Activated CD8-positive, alpha-beta T cell treated with anti-CD3 and anti-CD28 coated beads for 36 hours (primary cell): ENCODE measurements around the gene AMT. TPM values are rescaled to one million over a fixed set of nuclear protein-coding genes. Genes with fewer than 3 reads are reported as not detected.

ENCODE experiments used
- ATAC-seq: fragments of 200-7000 bp; cut with Tn5 transposase; one replicate; pipeline ENCODE4 v1.10.0; 2021; ENCODE audit warnings: mild to moderate bottlenecking, moderate library complexity
- CTCF ChIA-PET: fragments of 350-600 bp; sonication (Branson Sonifier 250); formaldehyde crosslinking; loops from one replicate; lab custom pipeline; 2021; ENCODE audit warnings: antibody characterized with exemption; lab: Charles Lee
- POLR2A ChIA-PET: fragments of 350-600 bp; sonication (Branson Sonifier 250); formaldehyde crosslinking; loops from one replicate; lab custom pipeline; 2021; ENCODE audit warnings: antibody characterized with exemption; lab: Charles Lee
- DNase-seq: peaks from one replicate; pipeline ENCODE4 v3.0.0-alpha.2; 2020
- H3K27ac Mint-ChIP-seq: one replicate; pipeline ENCODE4 v1.8.0; 2021; ENCODE audit warnings: mild to moderate bottlenecking, mixed read lengths
- H3K27me3 Mint-ChIP-seq: one replicate; pipeline ENCODE4 v1.8.0; 2021; ENCODE audit warnings: mixed read lengths
- H3K36me3 Mint-ChIP-seq: one replicate; pipeline ENCODE4 v1.8.0; 2021; ENCODE audit warnings: low read depth, mixed read lengths
- H3K4me1 Mint-ChIP-seq: one replicate; pipeline ENCODE4 v1.8.0; 2021; ENCODE audit warnings: low read depth, mixed read lengths
- H3K4me3 Mint-ChIP-seq: one replicate; pipeline ENCODE4 v1.8.0; 2021; ENCODE audit warnings: mild to moderate bottlenecking, moderate library complexity, mixed read lengths
- H3K9me3 Mint-ChIP-seq: one replicate; pipeline ENCODE4 v1.8.0; 2021; ENCODE audit warnings: mixed read lengths
- intact Hi-C: fragments of 100-400 bp; cut with micrococcal nuclease; formaldehyde crosslinking; loops from one replicate; pipeline ENCODE4 v1.10.0; 2022
- total RNA-seq, 2 experiments: library from RNA; stranded (reverse); gene quantifications; one replicate each; pipeline ENCODE4 v1.2.3, GENCODE V29; 2021
- TF ChIP-seq, protein P1 (sequence below): fragments of 200-600 bp; IDR thresholded peaks from one replicate; pipeline ENCODE4 v1.8.0; 2022; ENCODE audit warnings: antibody characterized with exemption, mild to moderate bottlenecking

The AMT gene
- total RNA-seq, 2 experiments from 2014 or later: 2.5 to 4.4 TPM

DNA sequence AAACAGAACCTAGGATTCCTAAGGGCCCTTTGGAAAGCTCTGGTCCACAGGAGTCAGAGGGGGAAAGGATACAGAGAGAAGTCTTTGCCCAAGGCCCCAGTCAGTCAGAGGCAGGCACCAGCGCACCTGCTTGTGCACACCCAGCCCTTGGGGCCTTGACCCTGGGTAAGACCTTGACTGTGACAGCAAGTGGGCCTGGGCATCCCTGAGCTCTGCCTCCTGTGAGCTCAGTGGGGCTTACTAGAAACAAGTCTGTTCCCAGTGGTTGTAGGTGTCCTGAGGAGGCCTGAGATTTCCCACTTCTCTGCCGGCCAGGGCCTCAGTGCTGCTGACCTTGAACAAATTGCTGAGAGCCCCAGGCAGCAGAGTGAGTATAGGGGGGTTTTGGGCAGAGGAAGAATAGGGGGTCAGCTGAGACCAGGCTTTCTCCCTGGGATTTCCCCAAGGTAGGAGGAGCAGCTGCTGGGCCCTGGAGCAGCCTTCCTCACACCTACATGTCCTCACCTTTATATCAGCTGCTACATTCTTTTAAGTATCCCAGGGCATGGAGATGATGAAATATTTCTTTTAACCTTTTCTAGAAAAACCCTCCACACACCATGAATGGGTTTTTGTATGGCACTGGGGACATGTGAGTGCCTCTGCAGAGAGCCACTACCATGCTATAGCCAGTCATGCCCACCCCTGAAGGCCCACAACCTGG, 38.1 kb upstream of the AMT start:
- DNase-seq: no peak
- no peak overlapping the region for H3K4me3 Mint-ChIP-seq
- ChIA-PET CTCF (interaction anchor here (0.8 to 2.2 kb wide), 3 partner anchors 11 to 163 kb away, joined by 3 to 10 read pairs (median 3); no protein-coding TSS in a partner anchor), POLR2A (interaction anchor here (0.6 to 1.1 kb wide), 2 partner anchors 44 to 274 kb away, joined by 3 read pairs; no protein-coding TSS in a partner anchor)
- TF ChIP-seq, protein P1, sequence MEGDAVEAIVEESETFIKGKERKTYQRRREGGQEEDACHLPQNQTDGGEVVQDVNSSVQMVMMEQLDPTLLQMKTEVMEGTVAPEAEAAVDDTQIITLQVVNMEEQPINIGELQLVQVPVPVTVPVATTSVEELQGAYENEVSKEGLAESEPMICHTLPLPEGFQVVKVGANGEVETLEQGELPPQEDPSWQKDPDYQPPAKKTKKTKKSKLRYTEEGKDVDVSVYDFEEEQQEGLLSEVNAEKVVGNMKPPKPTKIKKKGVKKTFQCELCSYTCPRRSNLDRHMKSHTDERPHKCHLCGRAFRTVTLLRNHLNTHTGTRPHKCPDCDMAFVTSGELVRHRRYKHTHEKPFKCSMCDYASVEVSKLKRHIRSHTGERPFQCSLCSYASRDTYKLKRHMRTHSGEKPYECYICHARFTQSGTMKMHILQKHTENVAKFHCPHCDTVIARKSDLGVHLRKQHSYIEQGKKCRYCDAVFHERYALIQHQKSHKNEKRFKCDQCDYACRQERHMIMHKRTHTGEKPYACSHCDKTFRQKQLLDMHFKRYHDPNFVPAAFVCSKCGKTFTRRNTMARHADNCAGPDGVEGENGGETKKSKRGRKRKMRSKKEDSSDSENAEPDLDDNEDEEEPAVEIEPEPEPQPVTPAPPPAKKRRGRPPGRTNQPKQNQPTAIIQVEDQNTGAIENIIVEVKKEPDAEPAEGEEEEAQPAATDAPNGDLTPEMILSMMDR: no peak
- intact Hi-C loops: no loop called here
- H3K9me3 Mint-ChIP-seq: no peaks in the 10 kb centered on the region
- no peaks in the 10 kb centered on the region for H3K4me1 Mint-ChIP-seq
- no peak for ATAC-seq
- H3K27ac Mint-ChIP-seq: no peak overlapping the region
- no peaks in the 10 kb centered on the region for H3K27me3 Mint-ChIP-seq
- no peaks in the 10 kb centered on the region for H3K36me3 Mint-ChIP-seq

DNA sequence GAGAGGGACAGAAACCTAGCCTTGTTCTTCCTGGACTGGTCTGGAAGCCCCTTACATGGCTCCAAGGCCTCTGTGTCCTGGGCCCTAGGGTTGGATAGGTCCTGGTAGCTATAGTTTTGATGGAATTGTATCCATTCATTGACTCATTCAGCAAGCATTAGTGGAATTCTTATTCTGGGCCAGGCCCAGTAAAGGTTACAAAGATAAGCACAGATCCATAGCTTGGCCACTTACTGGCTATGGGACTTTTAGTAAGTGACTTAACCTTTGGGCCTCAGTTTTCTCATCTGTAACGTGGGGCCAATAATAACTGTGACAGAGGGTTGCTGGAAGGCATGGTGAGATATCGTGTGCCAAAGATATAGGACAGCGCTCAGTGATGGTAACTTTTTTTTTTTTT, 34.2 kb upstream of the AMT start:
- Mint-ChIP-seq H3K36me3 (no peaks in the 10 kb centered on the region), H3K4me1 (no peaks in the 10 kb centered on the region), H3K9me3 (no peaks in the 10 kb centered on the region), H3K27ac (no peak overlapping the region), H3K27me3 (no peaks in the 10 kb centered on the region), H3K4me3 (no peak overlapping the region)
- no peak for DNase-seq
- ChIA-PET POLR2A (no interaction called here), CTCF (interaction anchor here (1.2 kb wide), 1 partner anchor 41 kb away, joined by 4 read pairs; no protein-coding TSS in a partner anchor)
- no peak for ATAC-seq
- TF ChIP-seq, protein P1: no peak
- intact Hi-C loops: no loop called here

DNA sequence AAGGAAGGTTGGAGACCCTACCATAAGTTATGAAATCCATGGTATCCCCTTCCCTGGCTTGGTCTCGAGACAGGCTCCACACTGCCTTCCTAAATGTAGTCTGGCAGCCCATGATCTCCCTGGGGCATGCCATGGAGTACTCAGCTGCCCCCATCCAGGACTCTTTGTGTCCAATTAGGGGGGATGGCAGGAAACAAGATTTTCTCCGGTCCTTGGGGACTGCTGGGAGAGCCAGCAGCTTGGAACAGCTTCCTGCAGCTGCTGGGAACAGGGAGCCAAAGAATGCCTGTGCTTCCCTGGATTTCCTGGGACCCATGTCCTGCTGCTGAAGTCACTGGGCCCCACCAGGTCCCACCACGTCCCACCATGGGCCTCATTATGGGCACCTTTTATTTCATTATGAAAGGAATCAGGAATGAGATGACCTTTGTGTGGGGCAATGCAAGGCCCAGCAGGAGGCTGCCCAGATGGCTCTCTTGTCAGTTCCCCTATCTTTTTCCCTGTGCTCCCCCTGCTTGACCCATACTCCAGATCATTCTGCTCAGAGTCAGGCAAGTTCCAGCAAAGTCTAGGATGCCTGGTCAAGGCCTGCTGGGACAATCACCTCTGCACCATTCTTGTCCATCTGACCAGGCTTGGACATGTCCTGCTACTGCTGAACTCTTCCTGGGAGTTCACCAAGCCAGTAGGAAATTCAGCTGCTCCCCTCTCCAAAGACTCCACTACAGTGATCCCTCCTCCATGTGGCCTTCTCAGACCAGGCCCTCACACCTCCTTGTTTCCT, 32.8 kb upstream of the AMT start:
- intact Hi-C loops: no loop called here
- ATAC-seq: no peak

DNA sequence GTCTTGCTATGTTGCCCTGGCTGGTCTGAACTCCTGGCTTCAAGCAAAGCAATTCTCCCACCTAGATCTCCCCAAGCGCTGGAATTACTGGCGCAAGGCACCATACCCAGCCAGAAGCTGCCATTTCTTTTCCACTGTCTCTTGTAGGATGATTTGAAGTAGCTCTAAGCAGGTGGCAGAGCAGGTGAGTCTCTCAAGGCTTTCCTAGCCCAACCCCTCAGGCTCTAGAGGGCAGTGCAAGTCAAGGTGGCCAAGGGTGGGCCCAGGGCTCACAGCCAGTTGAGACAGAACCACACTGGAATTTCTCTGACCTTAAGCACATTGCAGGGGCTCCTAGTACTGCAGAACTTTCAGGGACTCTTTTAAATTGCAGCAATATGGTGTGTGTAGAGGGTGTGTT, 32.2 kb upstream of the AMT start:
- TF ChIP-seq, protein P1: peak; percentile 33
- Mint-ChIP-seq H3K36me3 (no peaks in the 10 kb centered on the region), H3K9me3 (no peaks in the 10 kb centered on the region), H3K27ac (no peak overlapping the region), H3K4me1 (no peaks in the 10 kb centered on the region), H3K27me3 (no peaks in the 10 kb centered on the region), H3K4me3 (no peak overlapping the region)
- peak; percentile 36 for DNase-seq
- intact Hi-C loops: no loop called here
- POLR2A ChIA-PET: interaction anchor here (0.8 kb wide), 1 partner anchor 16 kb away, joined by 3 read pairs; no protein-coding TSS in a partner anchor
- CTCF ChIA-PET: interaction anchor here (1.4 to 1.8 kb wide), 2 partner anchors 39 to 114 kb away, joined by 6 to 8 read pairs; partner anchors contain the start of gene USP4
- ATAC-seq: peak; percentile 67

More for the DNA sequence above, 32.8 kb upstream of the AMT start:
- no peak for DNase-seq
- H3K36me3 Mint-ChIP-seq: no peaks in the 10 kb centered on the region
- no peak overlapping the region for H3K27ac Mint-ChIP-seq
- TF ChIP-seq, protein P1: no peak
- ChIA-PET POLR2A (interaction anchor here (0.8 kb wide), 1 partner anchor 16 kb away, joined by 3 read pairs; no protein-coding TSS in a partner anchor), CTCF (interaction anchor here (0.6 to 1.8 kb wide), 4 partner anchors 9 to 115 kb away, joined by 3 to 8 read pairs (median 5); partner anchors contain the start of gene USP4)
- no peaks in the 10 kb centered on the region for H3K4me1 Mint-ChIP-seq
- no peaks in the 10 kb centered on the region for H3K9me3 Mint-ChIP-seq
- H3K27me3 Mint-ChIP-seq: no peaks in the 10 kb centered on the region
- no peak overlapping the region for H3K4me3 Mint-ChIP-seq
